HCT116 (cell line): Measurements from ENCODE around the gene PSME3IP1. TPM values are rescaled to one million over a fixed set of nuclear protein-coding genes. Genes with fewer than 3 reads are reported as not detected.
"Not testable (repeated sequence)": the region's sequence is repeated elsewhere in the genome, so short reads cannot be mapped to it uniquely, and the experiment has no call there.

Experiments
- ATAC-seq: fragments of 200-7000 bp; cut with Tn5 transposase; 2 replicates; pipeline ENCODE4 v1.9.1; 2020; ENCODE audit warnings: mild to moderate bottlenecking, moderate library complexity
- BruUV-seq: library from RNA; stranded (reverse); fragments of 400-500 nt; replicated peaks from 2 replicates; lab custom pipeline; 2021; lab: Mats Ljungman, UMichigan
- CTCF ChIA-PET: fragments of 300-600 bp; sonication (Branson Sonifier 250); formaldehyde crosslinking; loops from one replicate; lab custom pipeline; 2021; ENCODE audit warnings: antibody characterized with exemption; lab: Charles Lee
- POLR2A ChIA-PET: fragments of 300-600, 350-600 bp; sonication (Branson Sonifier 250); formaldehyde crosslinking; loops from one replicate; lab custom pipeline; 2021; ENCODE audit warnings: antibody characterized with exemption; lab: Charles Lee
- RAD21 ChIA-PET, 2 experiments: fragments of 300-600 bp; sonication (Branson Sonifier 250); formaldehyde crosslinking; loops; one replicate each; lab custom pipeline; 2023; ENCODE audit warnings: low total read pairs in 2 of 2; ENCODE audit not compliant: uncharacterized antibody in 2 of 2, unreplicated experiment in 2 of 2, low non-redundant PET in 1 of 2; lab: Charles Lee
- DNase-seq: peaks from one replicate; pipeline ENCODE4 v3.0.0-alpha.2; 2010; ENCODE audit warnings: low read depth, low spot score
- H2AFZ ChIP-seq: fragments of 200-600 bp; shearing (Covaris generic), sonication (generic); 2 replicates; pipeline ENCODE4 v1.6.1; 2017; ENCODE audit warnings: low read depth, mixed run types, mixed read lengths, antibody characterized with exemption, low read length; ENCODE audit not compliant: poor library complexity, severe bottlenecking
- H3K27ac ChIP-seq: 2 replicates; pipeline ENCODE4 v1.5.1; 2012; ENCODE audit warnings: low read depth, low read length
- H3K27me3 ChIP-seq: fragments of 200-600 bp; sonication (generic); 2 replicates; pipeline ENCODE4 v1.6.1; 2016; ENCODE audit warnings: mixed run types, low read length, mixed read lengths; ENCODE audit not compliant: insufficient read depth
- H3K36me3 ChIP-seq, 2 experiments: fragments of 200-500 bp in 1 of 2; fragments of 200-600 bp in 1 of 2; sonication (Bioruptor generic) in 1 of 2; sonication (generic) in 1 of 2; 2 replicates each; pipeline versions ENCODE4 v1.5.1 to v1.6.1; 2014 to 2016; ENCODE audit warnings: low read length in 2 of 2, inconsistent platforms in 1 of 2, mixed read lengths in 1 of 2, mixed run types in 1 of 2; ENCODE audit not compliant: insufficient read depth in 2 of 2, control insufficient read depth in 1 of 2
- H3K4me1 ChIP-seq, 2 experiments: fragments of 200-600 bp in 1 of 2; sonication (generic) in 1 of 2; 2 replicates each; pipeline versions ENCODE4 v1.5.1 to v1.6.1; 2012 to 2017; ENCODE audit warnings: low read length in 2 of 2, inconsistent platforms in 1 of 2, mild to moderate bottlenecking in 1 of 2, mixed read lengths in 1 of 2, mixed run types in 1 of 2, moderate library complexity in 1 of 2; ENCODE audit not compliant: insufficient read depth in 2 of 2, control insufficient read depth in 1 of 2
- H3K4me2 ChIP-seq: fragments of 200-600 bp; sonication (generic); 2 replicates; pipeline ENCODE4 v1.6.1; 2017; ENCODE audit warnings: mixed run types, low read length, mixed read lengths
- H3K4me3 ChIP-seq, 2 experiments: fragments of 200-600 bp in 1 of 2; sonication (generic) in 1 of 2; replicated peaks in 1 of 2; 2 replicates each; pipeline ENCODE4 v1.5.1; 2011 to 2016; ENCODE audit warnings: low read length in 2 of 2, control low read depth in 1 of 2, low read depth in 1 of 2, mild to moderate bottlenecking in 1 of 2, mixed read lengths in 1 of 2, mixed run types in 1 of 2
- H3K79me2 ChIP-seq: fragments of 200-600 bp; sonication (generic); 2 replicates; pipeline ENCODE4 v1.6.1; 2017; ENCODE audit warnings: mild to moderate bottlenecking, mixed run types, low read length, moderate library complexity, mixed read lengths; ENCODE audit not compliant: insufficient read depth
- H3K9ac ChIP-seq: fragments of 200-600 bp; sonication (generic); 2 replicates; pipeline ENCODE4 v1.6.1; 2016; ENCODE audit warnings: low read length, mixed read lengths
- H3K9me2 ChIP-seq: fragments of 200-600 bp; sonication (generic), shearing (Covaris generic); 2 replicates; pipeline ENCODE4 v1.6.1; 2017; ENCODE audit warnings: mixed run types, mild to moderate bottlenecking, moderate library complexity; ENCODE audit not compliant: insufficient read depth
- H3K9me3 ChIP-seq, 2 experiments: fragments of 200-500 bp in 1 of 2; fragments of 200-600 bp in 1 of 2; sonication (Bioruptor generic) in 1 of 2; sonication (generic) in 1 of 2; 2 replicates each; pipeline ENCODE4 v1.6.1; 2014 to 2017; ENCODE audit warnings: low read length in 2 of 2, mixed read lengths in 2 of 2, inconsistent platforms in 1 of 2, low read depth in 1 of 2, mild to moderate bottlenecking in 1 of 2, mixed run types in 1 of 2, moderate library complexity in 1 of 2; ENCODE audit not compliant: control insufficient read depth in 1 of 2, insufficient read depth in 1 of 2
- H4K20me1 ChIP-seq: fragments of 200-600 bp; sonication (generic), shearing (Covaris generic); 2 replicates; pipeline ENCODE4 v1.6.1; 2017; ENCODE audit warnings: mixed run types, mild to moderate bottlenecking, moderate library complexity; ENCODE audit not compliant: insufficient read depth
- ATF3 ChIP-seq: IDR thresholded peaks from 2 replicates; pipeline ENCODE4 v1.6.1; 2012
- CEBPB ChIP-seq: IDR thresholded peaks from 2 replicates; pipeline ENCODE4 v1.6.1; 2012; ENCODE audit warnings: low read depth
- CTCF ChIP-seq, 3 experiments: fragments of 200-600 bp in 1 of 3; sonication (generic) in 1 of 3; IDR thresholded peaks in 2 of 3; conservative IDR thresholded peaks in 1 of 3; 2 replicates each; pipeline ENCODE4 v1.5.1; 2012 to 2017; ENCODE audit warnings: low read depth in 2 of 3, low read length in 2 of 3, antibody characterized with exemption in 1 of 3, borderline replicate concordance in 1 of 3, control low read depth in 1 of 3, mild to moderate bottlenecking in 1 of 3, mixed read lengths in 1 of 3, mixed run types in 1 of 3, moderate library complexity in 1 of 3; ENCODE audit not compliant: insufficient read depth in 1 of 3
- EGR1 ChIP-seq: IDR thresholded peaks from 2 replicates; pipeline ENCODE4 v1.6.1; 2012; ENCODE audit warnings: low read depth
- EZH2 ChIP-seq: fragments of 200-600 bp; sonication (generic); IDR thresholded peaks from 2 replicates; pipeline ENCODE4 v1.6.1; 2017; ENCODE audit warnings: antibody characterized with exemption, mixed run types
- SIN3A ChIP-seq: IDR thresholded peaks from 2 replicates; pipeline ENCODE4 v1.6.1; 2012; ENCODE audit warnings: low read depth
- SP1 ChIP-seq: IDR thresholded peaks from 2 replicates; pipeline ENCODE4 v1.6.1; 2012; ENCODE audit warnings: low read depth
- ZNF274 ChIP-seq: fragments of 200-500 bp; sonication (Bioruptor generic); IDR thresholded peaks from 2 replicates; pipeline ENCODE4 v1.6.1; 2014; ENCODE audit warnings: mild to moderate bottlenecking, low read depth, low read length, inconsistent platforms
- intact Hi-C: fragments of 100-400 bp; cut with micrococcal nuclease; formaldehyde crosslinking; loops from 2 replicates; pipeline ENCODE4 v1.10.0; 2022
- total RNA-seq: library from RNA; stranded (reverse); gene quantifications from one replicate; pipeline ENCODE4 v1.2.1, GENCODE V29; 2021; ENCODE audit not compliant: unreplicated experiment

Gene PSME3IP1
- total RNA-seq, 1 experiment from 2014 or later: 88.5 TPM

GRCh38 chr16:57110937-57111336 is 74.9 kb downstream of the PSME3IP1 start (continued):
- no peak for TF ChIP-seq EZH2
- TF ChIP-seq ATF3: no peak
- TF ChIP-seq SP1: no peak
- no peak for TF ChIP-seq ZNF274
- TF ChIP-seq SIN3A: no peak
- no peak for TF ChIP-seq EGR1
- no peak for TF ChIP-seq CTCF (IDR thresholded peaks at IDR 0.05 in 2 of 3, conservative IDR thresholded peaks at IDR 0.05 in 1 of 3; ENCODE audit: borderline replicate concordance in 1 of 3, insufficient read depth in 1 of 3, low read depth in 2 of 3, low read length in 2 of 3)
- no peak for TF ChIP-seq CEBPB

- CTCF ChIA-PET: interaction anchor here (1.1 kb wide), 1 partner anchor 25 kb away, joined by 3 read pairs; no protein-coding TSS in a partner anchor
- peak overlapping the region; percentile 13; the same call in 1 of the 2 replicates for H3K4me2 ChIP-seq
- POLR2A ChIA-PET, H2AFZ ChIP-seq, H3K9me2 ChIP-seq, BruUV-seq, H3K4me3 ChIP-seq, H3K27me3 ChIP-seq, H3K79me2 ChIP-seq, H4K20me1 ChIP-seq, DNase-seq, H3K27ac ChIP-seq, intact Hi-C loops, RAD21 ChIA-PET, H3K9me3 ChIP-seq, H3K36me3 ChIP-seq, H3K9ac ChIP-seq: not testable (repeated sequence)
- ATAC-seq: peak; percentile 64
- peaks cover 0 to 44% of the 10 kb centered on the region in 2 experiments; a peak in 3 of 4 replicates for H3K4me1 ChIP-seq
These were observed 76.4 kb downstream of the PSME3IP1 start for GRCh38 chr16:57109259-57110105.
